Tibial artery (tissue), 4 donors: ENCODE data around the gene DNPEP.

Experiments used
- DNase-seq, 2 donors: peaks; one replicate each; pipeline ENCODE4 v3.0.0-alpha.2; 2019
- H3K27ac ChIP-seq, 2 donors: fragments of 200-600 bp; sonication (generic) in 1 of 2; 1 replicate in 1 of 2; 2 replicates in 1 of 2; pipeline ENCODE4 v1.5.1; 2018 to 2019; ENCODE audit warnings: mild to moderate bottlenecking in 1 of 2
- H3K27me3 ChIP-seq, 2 donors: fragments of 200-600 bp; sonication (generic) in 1 of 2; one replicate each; pipeline versions ENCODE4 v1.5.1 to v1.6.0; 2016 to 2019
- H3K36me3 ChIP-seq, 3 donors: fragments of 200-600 bp; sonication (generic) in 2 of 3; one replicate each; pipeline ENCODE4 v1.5.1; 2016 to 2019; ENCODE audit warnings: mild to moderate bottlenecking in 2 of 3
- H3K4me1 ChIP-seq, 4 donors: fragments of 200-600 bp; sonication (generic) in 2 of 4; 1 replicate in 3 of 4; 2 replicates in 1 of 4; pipeline ENCODE4 v1.5.1; 2016 to 2019
- H3K4me3 ChIP-seq, 2 donors: fragments of 200-600 bp; sonication (generic) in 1 of 2; 1 replicate in 1 of 2; 2 replicates in 1 of 2; pipeline ENCODE4 v1.5.1; 2018 to 2019; ENCODE audit warnings: mild to moderate bottlenecking in 2 of 2
- H3K9me3 ChIP-seq, 3 donors: fragments of 200-600 bp; sonication (generic) in 1 of 3; one replicate each; pipeline ENCODE4 v1.5.1; 2016 to 2019
- CTCF ChIP-seq, 2 experiments: fragments of 200-600 bp in 1 of 2; fragments of 450-650 bp in 1 of 2; IDR thresholded peaks; one replicate each; pipeline ENCODE4 v1.5.1; 2017 to 2019; ENCODE audit warnings: antibody characterized with exemption in 2 of 2, mild to moderate bottlenecking in 1 of 2, moderate library complexity in 1 of 2
- intact Hi-C: fragments of 100-400 bp; cut with DNase I; formaldehyde crosslinking; loops from one replicate; pipeline ENCODE4 v1.15.0; 2023; ENCODE audit warnings: low total_unique reads

Gene DNPEP

GRCh38 chr2:219352448-219353023, 35.2 kb downstream of the DNPEP start:
- H3K27ac ChIP-seq = no peak overlapping the region
- H3K4me1 ChIP-seq = no peaks in the 10 kb centered on the region
- peak in 1 of 2 experiments; percentile 28 for TF ChIP-seq CTCF (IDR thresholded peaks at IDR 0.05)
- H3K9me3 ChIP-seq = no peaks in the 10 kb centered on the region
- no peaks in the 10 kb centered on the region for H3K36me3 ChIP-seq
- peaks cover 0 to 72% of the 10 kb centered on the region in 2 donors for H3K27me3 ChIP-seq
- no peak overlapping the region for H3K4me3 ChIP-seq
- intact Hi-C loops = no loop called here
- peak in 1 of 2 donors; percentile 37 for DNase-seq

- H3K4me3 ChIP-seq = no peak overlapping the region
- H3K36me3 ChIP-seq = no peaks in the 10 kb centered on the region
- no peak for TF ChIP-seq CTCF (IDR thresholded peaks at IDR 0.05)
- intact Hi-C loops = no loop called here
- H3K4me1 ChIP-seq = no peaks in the 10 kb centered on the region
- H3K27ac ChIP-seq = no peak overlapping the region
- H3K9me3 ChIP-seq = no peaks in the 10 kb centered on the region
- peaks cover 0 to 56% of the 10 kb centered on the region in 2 donors for H3K27me3 ChIP-seq
- DNase-seq = peak in 1 of 2 donors; percentile 12
These were observed 36.9 kb downstream of the DNPEP start for GRCh38 chr2:219350710-219351221.

DNA sequence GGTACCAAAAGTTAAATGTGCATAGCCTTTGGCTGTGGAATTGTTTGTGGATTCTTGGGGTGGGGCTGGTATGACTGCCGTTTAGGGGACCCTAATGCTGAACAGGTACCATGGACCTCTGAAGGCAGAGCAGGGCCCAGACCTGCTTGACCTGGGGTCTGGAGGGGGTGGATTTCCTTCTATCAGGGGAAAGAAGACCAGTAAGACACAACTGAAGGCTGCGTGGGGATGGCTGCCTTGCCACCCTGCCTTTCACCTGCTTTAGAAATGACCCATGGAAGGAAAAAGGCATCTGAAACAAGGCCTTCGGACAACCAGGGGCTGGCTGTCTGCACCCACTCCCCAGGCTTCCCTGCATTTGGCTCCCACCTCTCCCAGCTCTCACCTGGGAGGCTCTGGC, 37.5 kb downstream of the DNPEP start:
- Histone ChIP-seq H3K27me3 (peaks cover 0 to 50% of the 10 kb centered on the region in 2 donors), H3K27ac (no peak overlapping the region), H3K36me3 (no peaks in the 10 kb centered on the region), H3K4me1 (no peaks in the 10 kb centered on the region), H3K9me3 (no peaks in the 10 kb centered on the region), H3K4me3 (no peak overlapping the region)
- DNase-seq = peak in 1 of 2 donors; percentile 51
- intact Hi-C loops = no loop called here
- no peak for TF ChIP-seq CTCF (IDR thresholded peaks at IDR 0.05)

GRCh38 chr2:219344751-219345430, 42.8 kb downstream of the DNPEP start:
- DNase-seq = peak in 1 of 2 donors; percentile 77
- no peak overlapping the region for H3K27ac ChIP-seq
- H3K4me1 ChIP-seq = no peaks in the 10 kb centered on the region
- H3K4me3 ChIP-seq = no peak overlapping the region
- no peaks in the 10 kb centered on the region for H3K9me3 ChIP-seq
- no peaks in the 10 kb centered on the region for H3K36me3 ChIP-seq
- intact Hi-C loops = no loop called here
- no peak for TF ChIP-seq CTCF (IDR thresholded peaks at IDR 0.05)
- H3K27me3 ChIP-seq = peaks cover 0 to 7% of the 10 kb centered on the region in 2 donors

DNA sequence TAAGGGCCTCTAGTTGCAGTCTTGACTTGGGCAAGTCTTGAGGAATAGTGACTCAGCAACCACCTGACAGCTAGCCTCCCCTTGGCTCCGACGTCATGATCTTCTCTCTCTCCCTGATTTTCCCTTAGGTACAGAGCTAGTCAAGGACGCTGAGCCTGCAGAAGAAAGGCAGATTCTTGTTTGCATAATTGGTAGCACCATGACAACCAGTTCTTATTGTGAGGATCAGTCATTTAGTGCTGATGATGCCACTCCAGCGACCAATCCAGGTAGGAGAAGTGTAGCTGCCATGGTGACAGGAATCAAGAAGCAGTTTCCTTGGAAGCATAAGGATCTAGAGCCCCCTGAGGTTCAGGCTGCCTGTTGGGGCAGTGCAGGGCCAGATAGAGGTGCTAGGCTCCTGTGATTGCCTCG, 52.3 kb downstream of the DNPEP start:
- peak in 1 of 2 donors; percentile 11 for DNase-seq
- H3K36me3 ChIP-seq = no peaks in the 10 kb centered on the region
- TF ChIP-seq CTCF (IDR thresholded peaks at IDR 0.05) = no peak
- peaks cover 0 to 60% of the 10 kb centered on the region in 2 donors for H3K27me3 ChIP-seq
- peaks cover 0 to 12% (median 0%) of the 10 kb centered on the region in 3 donors for H3K9me3 ChIP-seq
- no peak overlapping the region for H3K27ac ChIP-seq
- H3K4me3 ChIP-seq = no peak overlapping the region
- intact Hi-C loops = no loop called here
- no peaks in the 10 kb centered on the region for H3K4me1 ChIP-seq
